Breast epithelium (tissue), 3 donors: Measurements from ENCODE around the gene DIP2B.

ENCODE experiments used
- CTCF ChIP-seq, 3 donors: fragments of 450-650 bp; IDR thresholded peaks; one replicate each; pipeline ENCODE4 v1.5.1; 2016 to 2017; ENCODE audit warnings: antibody characterized with exemption in 3 of 3, mild to moderate bottlenecking in 3 of 3, moderate library complexity in 3 of 3
- POLR2A ChIP-seq: fragments of 450-650 bp; IDR thresholded peaks from one replicate; pipeline ENCODE4 v1.6.1; 2016; ENCODE audit warnings: antibody characterized with exemption, mild to moderate bottlenecking, moderate library complexity
- POLR2AphosphoS5 ChIP-seq, 3 donors: sonication (generic); formaldehyde crosslinking; IDR thresholded peaks; one replicate each; pipeline ENCODE4 v1.6.1; 2017; ENCODE audit warnings: antibody characterized with exemption in 3 of 3

DNA sequence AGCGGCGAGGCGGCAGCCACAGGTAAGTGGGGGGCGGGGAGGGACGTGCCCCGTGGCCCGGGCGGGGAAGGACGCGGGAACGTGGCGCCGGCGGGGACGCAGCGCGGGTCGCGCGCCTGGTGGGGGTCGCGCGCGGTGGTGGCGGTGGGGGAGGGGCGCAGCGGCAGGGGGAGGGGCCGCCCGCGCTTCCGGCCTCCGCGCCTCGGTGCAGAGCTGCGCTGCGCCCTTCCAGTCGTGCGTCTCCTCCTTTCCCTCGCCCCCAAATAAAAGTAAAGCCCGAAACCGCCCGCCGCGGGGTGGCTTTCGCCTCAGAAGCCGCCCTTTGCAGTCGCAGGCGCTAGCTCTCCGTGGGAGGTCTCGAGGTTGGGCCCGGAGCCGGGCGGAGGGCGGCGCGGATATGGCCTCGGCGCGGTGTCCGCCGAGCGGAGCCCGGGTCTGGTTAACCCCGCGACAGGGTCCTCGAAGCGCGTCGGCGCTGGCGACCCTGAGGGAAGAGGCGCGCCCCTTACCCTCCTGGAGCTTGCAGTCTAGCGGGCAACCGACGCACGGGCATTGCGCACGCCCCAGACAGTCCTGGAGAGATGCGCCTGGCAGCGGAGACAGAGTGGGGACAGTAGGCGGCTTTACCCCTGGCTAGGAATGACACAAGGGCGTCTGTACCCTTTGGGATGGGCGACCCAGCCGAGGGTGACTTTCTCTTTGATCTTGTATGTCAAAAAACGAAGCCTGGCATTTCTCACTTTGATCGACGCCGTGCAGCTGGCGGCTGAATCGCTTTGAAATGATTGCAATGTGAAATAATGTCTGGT is 259.7 kb downstream of the DIP2B start:
- TF ChIP-seq CTCF (IDR thresholded peaks at IDR 0.05), result no peak
- TF ChIP-seq POLR2A, result no peak
- no peak for TF ChIP-seq POLR2AphosphoS5 (IDR thresholded peaks at IDR 0.05)
